Fibroblast of mammary gland (primary cell): Measurements from ENCODE around the gene NSMCE4A.
"Not testable (repeated sequence)": the region's sequence is repeated elsewhere in the genome, so short reads cannot be mapped to it uniquely, and the experiment has no call there.

Experiments
- DNase-seq: peaks from one replicate; pipeline ENCODE4 v3.0.0-alpha.2; 2010; ENCODE audit warnings: low read depth
- H3K4me3 ChIP-seq: 2 replicates; pipeline ENCODE4 v1.5.1; 2011; ENCODE audit warnings: low read depth, mild to moderate bottlenecking, low read length, moderate library complexity; ENCODE audit not compliant: control insufficient read depth
- CTCF ChIP-seq: conservative IDR thresholded peaks from 2 replicates; pipeline ENCODE4 v1.5.1; 2011; ENCODE audit warnings: low read depth, low read length, inconsistent platforms; ENCODE audit not compliant: control insufficient read depth, insufficient read depth

The NSMCE4A gene

GRCh38 chr10:122007415-122007814, 32.4 kb upstream of the NSMCE4A start:
- DNase-seq: no peak
- TF ChIP-seq CTCF: no peak
- H3K4me3 ChIP-seq: no peak overlapping the region

GRCh38 chr10:122001698-122002097, 26.7 kb upstream of the NSMCE4A start:
- no peak for TF ChIP-seq CTCF
- DNase-seq: no peak

GRCh38 chr10:121999301-121999700, 24.3 kb upstream of the NSMCE4A start:
- DNase-seq: peak; percentile 51
- no peak for TF ChIP-seq CTCF
- H3K4me3 ChIP-seq: no peak overlapping the region

More at GRCh38 chr10:122001698-122002097, 26.7 kb upstream of the NSMCE4A start:
- no peak overlapping the region for H3K4me3 ChIP-seq

- no peak for DNase-seq
- no peak overlapping the region for H3K4me3 ChIP-seq
- TF ChIP-seq CTCF: no peak
Observed at GRCh38 chr10:121998462-121998861, 23.4 kb upstream of the NSMCE4A start.

GRCh38 chr10:121994429-121994941, 19.5 kb upstream of the NSMCE4A start:
- TF ChIP-seq CTCF: no peak
- DNase-seq: no peak
- H3K4me3 ChIP-seq: no peak overlapping the region

GRCh38 chr10:121991727-121992126, 16.7 kb upstream of the NSMCE4A start:
- not testable (repeated sequence) for H3K4me3 ChIP-seq, DNase-seq

- H3K4me3 ChIP-seq: no peak overlapping the region
- no peak for DNase-seq
- TF ChIP-seq CTCF: no peak
Observed at GRCh38 chr10:121990015-121990677, 15.1 kb upstream of the NSMCE4A start.
